SH-SY5Y (cell line): ENCODE measurements around the gene TPI1.

Experiments
- GATA2 ChIP-seq: IDR thresholded peaks from 2 replicates; pipeline ENCODE4 v1.6.1; 2011; ENCODE audit warnings: mild to moderate bottlenecking, low read depth, low read length
- GATA3 ChIP-seq: IDR thresholded peaks from 2 replicates; pipeline ENCODE4 v1.6.1; 2011; ENCODE audit warnings: low read depth, mild to moderate bottlenecking, low read length, moderate library complexity

DNA sequence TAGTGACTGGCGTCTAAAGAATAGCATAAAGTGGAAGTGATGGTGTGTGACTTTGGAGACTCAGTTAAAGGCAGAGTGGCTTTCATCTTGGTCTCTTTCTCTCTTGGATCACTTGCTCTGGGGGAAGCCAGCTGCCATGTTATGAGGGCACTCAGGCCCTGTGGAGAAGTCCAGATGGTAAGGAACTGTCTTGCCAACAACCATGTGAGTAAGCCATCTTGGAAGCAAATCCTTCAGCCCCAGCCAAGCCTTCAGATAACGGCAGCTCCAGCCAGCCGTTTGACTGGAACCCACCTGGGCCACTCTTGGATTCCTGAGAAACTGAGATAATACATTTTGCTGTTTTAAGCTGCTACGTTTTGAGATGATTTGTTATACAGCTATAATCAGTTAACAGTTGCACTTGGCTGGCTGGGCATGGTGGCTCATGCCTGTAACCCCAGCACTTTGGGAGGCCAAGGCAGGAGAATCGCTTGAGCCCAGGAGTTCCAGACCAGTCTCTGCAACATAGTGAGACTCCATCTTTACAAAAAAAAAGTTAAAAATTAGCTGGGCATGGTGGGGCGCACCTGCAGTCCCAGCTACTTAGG, 29.6 kb downstream of the TPI1 start:
- TF ChIP-seq GATA3 (no peak), GATA2 (no peak)
